Endothelial cell (in vitro differentiated cells): Measurements from ENCODE around the gene PHACTR2. TPM values are rescaled to one million over a fixed set of nuclear protein-coding genes. Genes with fewer than 3 reads are reported as not detected.
A peak's percentile ranks its signal among the peaks of the same experiment; 100 is the strongest.

Experiments used
- DNase-seq: peaks from one replicate; pipeline ENCODE4 v3.0.0; 2021; ENCODE audit warnings: low spot score
- H3K27ac Mint-ChIP-seq: one replicate; pipeline ENCODE4 v1.8.0; 2021; ENCODE audit warnings: mixed read lengths, inconsistent platforms; ENCODE audit not compliant: unreplicated experiment
- H3K27me3 Mint-ChIP-seq: one replicate; pipeline ENCODE4 v1.8.0; 2021; ENCODE audit warnings: mild to moderate bottlenecking, moderate library complexity, mixed read lengths, inconsistent platforms; ENCODE audit not compliant: unreplicated experiment
- H3K36me3 Mint-ChIP-seq: one replicate; pipeline ENCODE4 v1.8.0; 2021; ENCODE audit warnings: mild to moderate bottlenecking, low read depth, mixed read lengths, inconsistent platforms; ENCODE audit not compliant: unreplicated experiment
- H3K4me1 Mint-ChIP-seq: one replicate; pipeline ENCODE4 v1.8.0; 2021; ENCODE audit warnings: mild to moderate bottlenecking, mixed read lengths, inconsistent platforms; ENCODE audit not compliant: unreplicated experiment
- H3K4me3 Mint-ChIP-seq: one replicate; pipeline ENCODE4 v1.8.0; 2021; ENCODE audit warnings: mild to moderate bottlenecking, mixed read lengths, inconsistent platforms; ENCODE audit not compliant: unreplicated experiment
- H3K9me3 Mint-ChIP-seq: one replicate; pipeline ENCODE4 v1.8.0; 2021; ENCODE audit warnings: mixed read lengths, inconsistent platforms; ENCODE audit not compliant: unreplicated experiment
- CTCF ChIP-seq: fragments of 200-600 bp; sonication (generic); IDR thresholded peaks from one replicate; pipeline ENCODE4 v1.5.0; 2021; ENCODE audit warnings: antibody characterized with exemption; ENCODE audit not compliant: unreplicated experiment
- total RNA-seq: library from RNA; stranded (reverse); fragmentation: NEBNext Ultra II Directional; extraction: Animal tissue kit (Norgen Biotek cat#: 25700); gene quantifications from one replicate; pipeline ENCODE4 v1.2.1, GENCODE V29; 2021; ENCODE audit not compliant: unreplicated experiment

PHACTR2 gene
- total RNA-seq, 1 donor from 2014 or later: 181 TPM

GRCh38 chr6:143836150-143836549 is 158.4 kb downstream of the PHACTR2 start:
- no peak for TF ChIP-seq CTCF
- DNase-seq: no peak
- no peaks in the 10 kb centered on the region for H3K9me3 Mint-ChIP-seq
- H3K4me1 Mint-ChIP-seq: no peaks in the 10 kb centered on the region
- no peak overlapping the region for H3K27ac Mint-ChIP-seq
- peaks cover 6% of the 10 kb centered on the region for H3K27me3 Mint-ChIP-seq
- peaks cover 7% of the 10 kb centered on the region for H3K36me3 Mint-ChIP-seq
- H3K4me3 Mint-ChIP-seq: no peak overlapping the region

- Mint-ChIP-seq H3K4me1 (peaks cover 4% of the 10 kb centered on the region), H3K4me3 (no peak overlapping the region), H3K9me3 (no peaks in the 10 kb centered on the region), H3K27me3 (peaks cover 12% of the 10 kb centered on the region), H3K27ac (no peak overlapping the region), H3K36me3 (peaks cover 10% of the 10 kb centered on the region)
- no peak for TF ChIP-seq CTCF
- DNase-seq: no peak
Observed at GRCh38 chr6:143838395-143838794, 160.6 kb downstream of the PHACTR2 start.

GRCh38 chr6:143839196-143839595 is 161.4 kb downstream of the PHACTR2 start:
- H3K4me1 Mint-ChIP-seq: peaks cover 9% of the 10 kb centered on the region
- no peak overlapping the region for H3K4me3 Mint-ChIP-seq
- no peak overlapping the region for H3K27ac Mint-ChIP-seq
- TF ChIP-seq CTCF: no peak
- H3K9me3 Mint-ChIP-seq: no peaks in the 10 kb centered on the region
- H3K27me3 Mint-ChIP-seq: peaks cover 13% of the 10 kb centered on the region
- peaks cover 10% of the 10 kb centered on the region for H3K36me3 Mint-ChIP-seq
- no peak for DNase-seq

- Mint-ChIP-seq H3K4me3 (peak overlapping the region; percentile 73), H3K9me3 (no peaks in the 10 kb centered on the region), H3K27me3 (peaks cover 13% of the 10 kb centered on the region), H3K4me1 (peaks cover 12% of the 10 kb centered on the region), H3K27ac (peak overlapping the region; percentile 77), H3K36me3 (peaks cover 12% of the 10 kb centered on the region)
- TF ChIP-seq CTCF: no peak
- DNase-seq: no peak
Observed at GRCh38 chr6:143840595-143841265, 163.0 kb downstream of the PHACTR2 start.

DNA sequence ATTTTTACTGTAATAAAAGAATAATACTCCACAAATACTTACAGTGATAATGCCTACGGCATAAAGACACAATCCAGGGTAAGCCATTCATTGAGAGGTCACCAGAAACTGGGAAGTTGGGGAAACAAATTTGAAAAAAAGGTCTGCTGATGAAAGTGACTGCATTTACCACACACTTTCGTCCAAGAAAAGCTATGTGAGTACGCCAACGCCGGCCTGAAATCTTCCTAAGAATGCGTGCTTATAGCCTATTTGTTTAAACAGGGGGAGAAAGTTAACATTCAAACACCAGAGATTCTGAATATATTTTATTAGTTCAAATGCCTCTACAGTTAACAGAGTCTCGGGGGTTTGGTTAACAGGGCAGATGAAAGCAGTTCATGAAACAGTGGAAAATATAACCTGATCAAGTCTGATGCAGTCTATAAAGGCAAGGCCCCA is 164.7 kb downstream of the PHACTR2 start:
- H3K27ac Mint-ChIP-seq: peak overlapping the region; percentile 98
- TF ChIP-seq CTCF: no peak
- no peaks in the 10 kb centered on the region for H3K9me3 Mint-ChIP-seq
- DNase-seq: no peak
- H3K36me3 Mint-ChIP-seq: peaks cover 17% of the 10 kb centered on the region
- H3K27me3 Mint-ChIP-seq: peaks cover 13% of the 10 kb centered on the region
- H3K4me3 Mint-ChIP-seq: peak overlapping the region; percentile 96
- H3K4me1 Mint-ChIP-seq: peaks cover 15% of the 10 kb centered on the region
